LNCaP clone FGC (cell line): ENCODE measurements around the gene TNFSF12.

ENCODE experiments used
- DNase-seq: peaks from one replicate; pipeline ENCODE4 v3.0.0-alpha.2; 2011; ENCODE audit warnings: low read depth
- H3K4me3 ChIP-seq: 2 replicates; pipeline ENCODE4 v1.5.1; 2011; ENCODE audit warnings: mild to moderate bottlenecking, low read depth, low read length, control low read depth
- TF ChIP-seq, protein P1 (sequence below): IDR thresholded peaks from 2 replicates; pipeline ENCODE4 v1.5.1; 2012; ENCODE audit warnings: mild to moderate bottlenecking; ENCODE audit not compliant: control insufficient read depth, insufficient read depth; ENCODE audit errors: extremely low read depth

TNFSF12 gene

DNA sequence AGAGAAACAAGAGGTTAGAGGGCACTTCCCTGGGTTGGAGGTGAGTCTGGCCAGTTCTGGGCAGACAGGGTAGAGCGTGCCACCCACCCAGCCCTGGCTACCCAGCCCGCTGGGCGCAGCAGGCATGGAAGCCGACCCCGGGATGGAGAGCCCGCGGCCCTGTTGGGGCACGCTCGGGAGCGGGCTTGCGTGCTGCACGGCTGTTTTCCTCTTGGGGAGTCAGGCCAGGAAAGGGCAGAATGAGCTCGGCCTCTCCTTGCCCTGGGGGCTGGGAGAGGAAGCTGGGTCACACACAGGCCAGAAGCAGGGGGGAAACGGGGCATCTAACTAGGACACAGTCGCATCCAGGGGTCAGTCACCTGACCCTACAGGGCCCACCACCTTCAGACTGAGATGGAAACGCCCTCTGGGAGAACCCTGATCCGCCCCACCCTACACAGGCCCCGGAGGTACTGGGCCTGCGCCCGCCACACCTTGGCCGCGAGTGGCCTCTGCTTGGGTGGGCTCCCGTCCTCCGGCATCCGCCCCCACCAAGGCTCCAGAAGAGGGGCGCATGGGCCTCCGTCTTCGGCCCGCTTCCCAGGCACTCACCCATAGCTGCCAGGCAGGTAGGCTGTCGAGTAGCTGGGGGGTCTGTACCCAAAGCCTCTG lies 39.8 kb downstream of the TNFSF12 start:
- DNase-seq, result no peak
- TF ChIP-seq, protein P1, sequence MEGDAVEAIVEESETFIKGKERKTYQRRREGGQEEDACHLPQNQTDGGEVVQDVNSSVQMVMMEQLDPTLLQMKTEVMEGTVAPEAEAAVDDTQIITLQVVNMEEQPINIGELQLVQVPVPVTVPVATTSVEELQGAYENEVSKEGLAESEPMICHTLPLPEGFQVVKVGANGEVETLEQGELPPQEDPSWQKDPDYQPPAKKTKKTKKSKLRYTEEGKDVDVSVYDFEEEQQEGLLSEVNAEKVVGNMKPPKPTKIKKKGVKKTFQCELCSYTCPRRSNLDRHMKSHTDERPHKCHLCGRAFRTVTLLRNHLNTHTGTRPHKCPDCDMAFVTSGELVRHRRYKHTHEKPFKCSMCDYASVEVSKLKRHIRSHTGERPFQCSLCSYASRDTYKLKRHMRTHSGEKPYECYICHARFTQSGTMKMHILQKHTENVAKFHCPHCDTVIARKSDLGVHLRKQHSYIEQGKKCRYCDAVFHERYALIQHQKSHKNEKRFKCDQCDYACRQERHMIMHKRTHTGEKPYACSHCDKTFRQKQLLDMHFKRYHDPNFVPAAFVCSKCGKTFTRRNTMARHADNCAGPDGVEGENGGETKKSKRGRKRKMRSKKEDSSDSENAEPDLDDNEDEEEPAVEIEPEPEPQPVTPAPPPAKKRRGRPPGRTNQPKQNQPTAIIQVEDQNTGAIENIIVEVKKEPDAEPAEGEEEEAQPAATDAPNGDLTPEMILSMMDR, result no peak
- H3K4me3 ChIP-seq, result no peak overlapping the region

- H3K4me3 ChIP-seq, result no peak overlapping the region
- TF ChIP-seq, protein P1, result peak; percentile 80
- DNase-seq, result peak; percentile 27
Measured at GRCh38 chr17:7589204-7589868, 40.5 kb downstream of the TNFSF12 start.

DNA sequence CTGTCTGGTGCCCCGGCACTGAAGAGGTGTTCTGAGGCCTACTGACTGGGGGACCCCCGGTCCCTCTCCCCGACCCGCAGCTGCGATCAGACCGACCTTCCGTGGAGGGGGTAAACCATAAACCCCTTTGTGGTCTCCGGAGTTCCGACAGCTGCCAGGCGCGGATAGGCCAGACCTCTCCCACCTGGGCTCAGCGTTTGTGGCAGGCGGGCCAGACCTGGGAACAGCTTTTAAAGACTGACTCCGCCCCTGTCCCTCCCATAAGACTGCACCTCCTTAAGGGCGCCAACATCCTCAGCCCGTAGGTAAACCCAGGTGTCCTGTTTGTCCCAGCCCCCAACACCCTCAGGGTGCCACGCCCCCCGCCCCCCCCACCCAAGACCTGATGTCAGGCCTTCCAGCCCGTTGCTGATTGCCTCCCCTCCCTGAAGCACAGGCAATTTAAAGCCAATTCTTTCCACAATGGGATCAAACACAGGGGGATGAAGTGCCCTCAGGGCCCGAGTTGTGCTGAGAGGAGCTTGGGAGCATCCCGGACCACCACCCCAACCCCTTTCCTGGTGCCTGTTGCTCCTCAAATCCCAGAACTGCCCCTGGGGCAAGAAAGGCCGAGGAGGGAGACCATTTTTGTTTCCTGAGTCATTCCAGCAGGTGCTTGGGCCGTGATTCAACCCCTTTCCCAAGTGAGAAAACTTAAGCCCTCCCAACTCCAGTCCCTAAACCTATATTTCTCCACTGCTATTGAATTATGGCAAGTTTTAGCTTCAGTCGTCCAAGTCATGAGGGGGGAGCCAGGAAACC lies 41.2 kb downstream of the TNFSF12 start, which contains the start of gene SOX15:
TSS of gene SOX15 (minus strand) at position 204 of the 801 bp plus-strand sequence. CDS start 418 bp downstream, outside the sequence.
- no peak within 1 kb of the TSS for H3K4me3 ChIP-seq
- TF ChIP-seq, protein P1, result no peak
- no peak for DNase-seq

DNA sequence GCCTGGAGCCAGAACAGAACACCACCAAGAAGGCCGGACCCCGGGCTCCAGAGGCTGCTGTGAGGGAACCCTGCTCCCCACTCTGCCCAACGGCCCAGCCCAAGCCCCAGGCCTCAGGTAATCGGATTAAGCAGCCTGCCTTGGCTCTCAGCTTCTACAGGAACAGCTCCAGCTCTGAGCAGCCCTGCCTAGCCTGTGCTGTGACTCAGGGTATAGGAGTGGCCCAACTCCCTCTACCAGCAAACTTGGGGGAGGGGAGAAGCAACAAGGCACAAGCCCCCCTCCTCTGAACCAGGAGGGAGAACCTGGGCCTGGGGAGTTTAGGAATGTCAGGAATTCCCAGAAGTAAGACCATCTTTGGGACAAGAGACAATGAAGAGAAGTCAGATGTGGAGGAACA lies 41.9 kb downstream of the TNFSF12 start:
- H3K4me3 ChIP-seq, result no peak overlapping the region
- DNase-seq, result no peak
- TF ChIP-seq, protein P1, result no peak

GRCh38 chr17:7591596-7591995 lies 42.7 kb downstream of the TNFSF12 start:
- TF ChIP-seq, protein P1, result no peak
- H3K4me3 ChIP-seq, result no peak overlapping the region
- no peak for DNase-seq

DNA sequence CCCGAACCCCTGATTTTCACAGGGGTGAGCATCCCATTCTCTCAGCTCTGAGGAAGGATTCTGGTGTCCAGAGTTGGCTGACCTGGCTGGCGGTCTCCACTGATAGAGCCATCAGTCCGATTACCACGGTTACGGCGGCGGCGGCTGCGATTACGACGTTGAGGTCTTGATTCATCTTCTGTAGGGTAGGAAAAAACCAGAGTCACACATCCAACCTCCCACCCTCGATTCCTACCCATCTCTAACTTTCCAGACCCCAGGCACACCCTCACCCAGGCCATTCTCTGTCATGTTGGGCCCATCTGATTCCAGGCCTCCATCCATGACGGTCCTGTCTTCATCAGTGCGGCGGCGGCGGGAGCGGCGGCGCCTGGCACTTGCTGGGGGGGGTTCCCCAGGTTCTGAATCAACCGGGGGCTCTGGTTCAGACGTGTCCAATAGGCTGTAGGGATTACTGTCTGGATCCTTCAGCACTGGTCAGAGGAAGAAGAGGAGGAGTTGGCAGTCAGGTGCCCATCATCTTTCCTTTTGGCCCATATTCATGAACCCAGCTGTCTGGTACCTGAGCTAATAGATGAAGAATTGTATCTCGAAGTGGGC lies 43.7 kb downstream of the TNFSF12 start:
- DNase-seq, result no peak
- H3K4me3 ChIP-seq, result no peak overlapping the region
- TF ChIP-seq, protein P1, result no peak
